A549 (cell line): ENCODE results near the gene UBE2E2. TPM values are rescaled to one million over a fixed set of nuclear protein-coding genes. Genes with fewer than 3 reads are reported as not detected.

Experiments used
- ATAC-seq, 2 experiments: fragments of 200-7000 bp in 1 of 2; fragments of >200 bp in 1 of 2; cut with Nextera tagmentation in 1 of 2; cut with Tn5 transposase in 1 of 2; 3 replicates each; pipeline versions ENCODE4 v1.8.0 to v1.9.1; 2018 to 2020; ENCODE audit warnings: mild to moderate bottlenecking in 1 of 2, moderate library complexity in 1 of 2
- CTCF ChIA-PET: fragments of 300-600 bp; sonication (Branson Sonifier 250); formaldehyde crosslinking; extraction: SDS; loops from one replicate; lab custom pipeline; 2021; ENCODE audit warnings: antibody characterized with exemption, inconsistent platforms; lab: Yijun Ruan, JAX
- POLR2A ChIA-PET: fragments of 350-600 bp; formaldehyde crosslinking; extraction: SDS; loops from one replicate; lab custom pipeline; 2021; ENCODE audit warnings: antibody characterized with exemption, inconsistent platforms; lab: Yijun Ruan, JAX
- DNase-seq, 2 experiments: peaks; one replicate each; pipeline versions ENCODE4 v3.0.0 to v3.0.0-alpha.2; 2011 to 2016; ENCODE audit warnings: low read depth in 1 of 2, low spot score in 1 of 2
- FAIRE-seq: peaks from 2 replicates; lab custom pipeline; 2011; peaks lifted over from hg19 to GRCh38; lab: Jason Lieb, UNC
- H3K27ac ChIP-seq, 2 experiments: fragments of >200 bp; sonication (Bioruptor Twin); formaldehyde crosslinking; 3 replicates each; pipeline ENCODE4 v1.5.1; 2016 to 2017
- H3K4me1 ChIP-seq: fragments of >200 bp; sonication (Bioruptor Twin); formaldehyde crosslinking; 3 replicates; pipeline ENCODE4 v1.6.1; 2016
- H3K4me2 ChIP-seq: fragments of >200 bp; sonication (Bioruptor Twin); formaldehyde crosslinking; 3 replicates; pipeline ENCODE4 v1.6.1; 2016
- H3K4me3 ChIP-seq: fragments of >200 bp; sonication (Bioruptor Twin); formaldehyde crosslinking; 3 replicates; pipeline ENCODE4 v1.5.1; 2016
- H3K9me3 ChIP-seq: fragments of >200 bp; sonication (Bioruptor Twin); formaldehyde crosslinking; 3 replicates; pipeline ENCODE4 v1.6.1; 2016
- BCL3 ChIP-seq: fragments of >200 bp; sonication (Bioruptor Twin); formaldehyde crosslinking; IDR thresholded peaks from 3 replicates; pipeline ENCODE4 v1.6.1; 2016
- BHLHE40 ChIP-seq: IDR thresholded peaks from 2 replicates; pipeline ENCODE4 v1.6.1; 2012; ENCODE audit warnings: low read depth, low read length, inconsistent platforms
- CTCF ChIP-seq: fragments of >200 bp; sonication (Bioruptor Twin); formaldehyde crosslinking; IDR thresholded peaks from 3 replicates; pipeline ENCODE4 v1.5.1; 2016
- E2F6 ChIP-seq: IDR thresholded peaks from 2 replicates; pipeline ENCODE4 v1.6.1; 2012; ENCODE audit warnings: low read depth, borderline replicate concordance
- EP300 ChIP-seq, 2 experiments: fragments of >200 bp; sonication (Bioruptor Twin); formaldehyde crosslinking; IDR thresholded peaks; 2 replicates in 1 of 2; 3 replicates in 1 of 2; pipeline ENCODE4 v1.6.1; 2016 to 2017
- FOXS1 ChIP-seq: fragments of 250-450 bp; sonication (Bioruptor Pico); IDR thresholded peaks from 2 replicates; pipeline ENCODE4 v1.5.0; 2020; ENCODE audit warnings: mild to moderate bottlenecking, moderate library complexity
- GATA3 ChIP-seq: IDR thresholded peaks from 2 replicates; pipeline ENCODE4 v1.6.1; 2012; ENCODE audit warnings: borderline replicate concordance
- HDAC2 ChIP-seq: fragments of 200-600 bp; sonication (generic); IDR thresholded peaks from 2 replicates; pipeline ENCODE4 v1.6.1; 2016
- HES2 ChIP-seq: fragments of >200 bp; sonication (Bioruptor Twin); formaldehyde crosslinking; IDR thresholded peaks from 2 replicates; pipeline ENCODE4 v1.6.1; 2016
- HEYL ChIP-seq: fragments of 250-450 bp; sonication (Bioruptor Pico); IDR thresholded peaks from 2 replicates; pipeline ENCODE4 v1.8.0; 2021; ENCODE audit warnings: mild to moderate bottlenecking, moderate library complexity
- HMGXB4 ChIP-seq: fragments of 250-450 bp; sonication (Bioruptor Pico); IDR thresholded peaks from 2 replicates; pipeline ENCODE4 v1.5.0; 2021; ENCODE audit warnings: mild to moderate bottlenecking, moderate library complexity, borderline replicate concordance
- HOXA7 ChIP-seq: fragments of 250-450 bp; sonication (Bioruptor Pico); IDR thresholded peaks from 2 replicates; pipeline ENCODE4 v1.5.0; 2020; ENCODE audit warnings: mild to moderate bottlenecking, moderate library complexity
- HOXB13 ChIP-seq: fragments of 250-450 bp; sonication (Bioruptor Pico); IDR thresholded peaks from 2 replicates; pipeline ENCODE4 v1.5.0; 2020; ENCODE audit warnings: low read depth, mild to moderate bottlenecking, moderate library complexity
- JUN ChIP-seq, 2 experiments: fragments of >200 bp; sonication (Bioruptor Twin); formaldehyde crosslinking; IDR thresholded peaks; 2 replicates in 1 of 2; 3 replicates in 1 of 2; pipeline ENCODE4 v1.6.1; 2016 to 2017
- MAFK ChIP-seq: fragments of 450-650 bp; IDR thresholded peaks from 2 replicates; pipeline ENCODE4 v1.6.1; 2014; ENCODE audit not compliant: partially characterized antibody
- MAX ChIP-seq: IDR thresholded peaks from 2 replicates; pipeline ENCODE4 v1.6.1; 2012
- NPAS2 ChIP-seq: fragments of 250-450 bp; sonication (Bioruptor Pico); IDR thresholded peaks from 2 replicates; pipeline ENCODE4 v1.8.0; 2022; ENCODE audit warnings: mild to moderate bottlenecking, moderate library complexity, borderline replicate concordance
- NR3C1 ChIP-seq: fragments of >200 bp; sonication (Bioruptor Twin); formaldehyde crosslinking; IDR thresholded peaks from 3 replicates; pipeline ENCODE4 v1.6.1; 2017
- PBX3 ChIP-seq: IDR thresholded peaks from 2 replicates; pipeline ENCODE4 v1.6.1; 2012
- POLR2A ChIP-seq: IDR thresholded peaks from 2 replicates; pipeline ENCODE4 v1.6.1; 2012; ENCODE audit warnings: mild to moderate bottlenecking, low read length
- POLR2AphosphoS2 ChIP-seq: conservative IDR thresholded peaks from 2 replicates; pipeline ENCODE4 v1.6.1; 2012; ENCODE audit warnings: low read length, improper control_type of control experiment, inconsistent platforms
- RAD21 ChIP-seq, 2 experiments: fragments of >200 bp in 1 of 2; sonication (Bioruptor Twin) in 1 of 2; formaldehyde crosslinking in 1 of 2; IDR thresholded peaks in 1 of 2; conservative IDR thresholded peaks in 1 of 2; 2 replicates in 1 of 2; 3 replicates in 1 of 2; pipeline ENCODE4 v1.6.1; 2012 to 2018; ENCODE audit warnings: inconsistent platforms in 1 of 2
- RARB ChIP-seq: fragments of 250-450 bp; sonication (Bioruptor Pico); IDR thresholded peaks from 2 replicates; pipeline ENCODE4 v1.8.0; 2021; ENCODE audit warnings: mild to moderate bottlenecking, moderate library complexity
- RCOR1 ChIP-seq: fragments of 150-350 bp; IDR thresholded peaks from 2 replicates; pipeline ENCODE4 v1.6.1; 2014; ENCODE audit warnings: antibody characterized with exemption, low read length, low read depth
- RNF2 ChIP-seq: fragments of 200-600 bp; sonication (generic); IDR thresholded peaks from 2 replicates; pipeline ENCODE4 v1.6.1; 2016; ENCODE audit warnings: low read depth, mild to moderate bottlenecking, antibody characterized with exemption, moderate library complexity, borderline replicate concordance
- SREBF2 ChIP-seq: fragments of 450-650 bp; IDR thresholded peaks from 2 replicates; pipeline ENCODE4 v1.6.1; 2014; ENCODE audit warnings: mild to moderate bottlenecking, moderate library complexity
- TFCP2L1 ChIP-seq: fragments of 250-450 bp; sonication (Bioruptor Pico); IDR thresholded peaks from 2 replicates; pipeline ENCODE4 v1.5.0; 2021; ENCODE audit warnings: mild to moderate bottlenecking
- TP53 ChIP-seq: fragments of 250-450 bp; sonication (Bioruptor Pico); IDR thresholded peaks from 2 replicates; pipeline ENCODE4 v1.5.0; 2021; ENCODE audit warnings: mild to moderate bottlenecking, moderate library complexity
- ZNF302 ChIP-seq: fragments of 250-450 bp; sonication (Bioruptor Pico); IDR thresholded peaks from 2 replicates; pipeline ENCODE4 v1.9.0; 2021; ENCODE audit warnings: inconsistent platforms, mild to moderate bottlenecking, moderate library complexity
- WGBS: methylation state at CpG from one replicate; pipeline ENCODE4 v1.1.6; 2017; ENCODE audit errors: missing lambda C conversion rate; 5-methylcytosine and 5-hydroxymethylcytosine counted together
- polyA plus RNA-seq, 4 experiments: library from polyadenylated mRNA; depleted of rRNA in 3 of 4; stranded (reverse); fragments of >200 nt; fragmentation: RNase III in 1 of 4; extraction: RNeasy Plus Mini Kit Qiagen cat#74134 plus additional on column Dnase treatment in 1 of 4; gene quantifications; 2 replicates in 3 of 4; 3 replicates in 1 of 4; pipeline ENCODE4 v1.2.3, GENCODE V29; 2011 to 2017

UBE2E2 gene
- polyA plus RNA-seq, 2 of the 4 experiments (the other 2 are of a cell fraction) = 28.3 to 56.1 TPM

GRCh38 chr3:23389686-23390085, 186.6 kb downstream of the UBE2E2 start:
- Histone ChIP-seq H3K27ac (no peak overlapping the region), H3K4me1 (peaks cover 8% of the 10 kb centered on the region; the same call in 2 of the 3 replicates), H3K9me3 (no peaks in the 10 kb centered on the region), H3K4me2 (no peak overlapping the region), H3K4me3 (no peak overlapping the region)
- no peak for FAIRE-seq
- ChIA-PET POLR2A (no interaction called here), CTCF (interaction anchor here (0.6 to 1.8 kb wide), 2 partner anchors 11 to 36 kb away, joined by 3 to 4 read pairs; no protein-coding TSS in a partner anchor)
- TF ChIP-seq ZNF302 (no peak), POLR2A (no peak), PBX3 (no peak), HEYL (CRISPR knock-in tag) (no peak), RARB (CRISPR knock-in tag) (no peak), JUN (IDR thresholded peaks at IDR 0.05) (no peak), EP300 (IDR thresholded peaks at IDR 0.05) (no peak), SREBF2 (no peak), NR3C1 (no peak), RCOR1 (no peak), HOXB13 (CRISPR knock-in tag) (no peak), RAD21 (conservative IDR thresholded peaks at IDR 0.05 in 1 of 2, IDR thresholded peaks at IDR 0.05 in 1 of 2) (no peak), HOXA7 (CRISPR knock-in tag) (no peak), POLR2AphosphoS2 (no peak), E2F6 (no peak), GATA3 (no peak), MAX (no peak), TP53 (CRISPR knock-in tag) (no peak), CTCF (no peak), BCL3 (no peak)
- no peak for DNase-seq
- WGBS = 85% methylated on average over 3 of the region's 3 CpGs
- ATAC-seq = no peak

- H3K27ac ChIP-seq = no peak overlapping the region
- 89% methylated on average over 2 of the region's 2 CpGs for WGBS
- peaks cover 8% of the 10 kb centered on the region; the same call in 2 of the 3 replicates for H3K4me1 ChIP-seq
- H3K4me3 ChIP-seq = no peak overlapping the region
- FAIRE-seq (no peak), DNase-seq (no peak), ATAC-seq (no peak)
- no peaks in the 10 kb centered on the region for H3K9me3 ChIP-seq
- ChIA-PET POLR2A (no interaction called here), CTCF (interaction anchor here (1.8 kb wide), 1 partner anchor 10 kb away, joined by 4 read pairs; no protein-coding TSS in a partner anchor)
- TF ChIP-seq MAFK (no peak), HMGXB4 (CRISPR knock-in tag) (no peak), RNF2 (no peak), NPAS2 (CRISPR knock-in tag) (no peak), BHLHE40 (no peak), TFCP2L1 (CRISPR knock-in tag) (no peak), HDAC2 (no peak), FOXS1 (CRISPR knock-in tag) (no peak), HES2 (no peak), HEYL (CRISPR knock-in tag) (no peak)
- H3K4me2 ChIP-seq = no peak overlapping the region
Observed at GRCh38 chr3:23390446-23390845, 187.3 kb downstream of the UBE2E2 start.
